ENCODE measurements around the gene TSPOAP1. TPM values are rescaled to one million over a fixed set of nuclear protein-coding genes. Genes with fewer than 3 reads are reported as not detected.

Gene TSPOAP1
- total RNA-seq, 1 experiment from 2014 or later, result not detected

DNA sequence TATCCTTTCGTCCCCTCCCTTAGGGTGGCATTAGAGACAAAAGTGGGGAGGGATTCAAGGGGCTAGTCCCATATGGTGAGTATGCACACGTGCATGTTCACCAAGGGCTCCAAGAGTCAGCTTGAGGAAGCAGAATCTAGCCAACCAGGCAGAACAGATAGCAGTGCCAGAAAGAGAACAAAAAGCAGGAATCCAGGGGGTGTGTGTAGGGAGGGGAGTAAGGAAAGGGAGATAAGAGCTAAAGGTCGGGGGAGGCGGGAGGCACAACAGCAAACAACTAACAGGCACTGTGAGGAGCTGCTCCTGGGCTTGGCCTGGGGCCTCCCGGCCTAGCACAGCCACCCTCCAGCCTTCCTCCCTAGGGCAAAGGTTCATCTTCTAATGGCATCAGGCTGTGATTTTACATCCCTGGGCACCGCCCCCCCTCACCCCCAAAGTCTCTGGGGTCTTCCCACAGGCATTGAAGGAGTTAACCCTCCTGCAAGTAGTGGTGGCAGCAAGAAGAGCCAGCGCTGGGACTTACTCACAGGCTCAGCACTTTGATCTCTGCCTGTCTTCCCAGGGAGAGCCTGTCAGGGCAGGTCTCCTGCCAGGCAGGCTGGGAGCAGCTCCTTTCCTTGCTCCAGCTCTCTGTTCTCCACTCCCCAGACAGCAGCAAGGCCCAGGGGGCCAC lies 35.8 kb upstream of the TSPOAP1 start:
- in situ Hi-C loops (cut with HindIII; ENCODE audit: low pct_unique_long_range_greater_than_20kb, low sequenced_read_pairs), result no loop called here
- no peak for DNase-seq (ENCODE audit: low read depth, low spot score)

DNA sequence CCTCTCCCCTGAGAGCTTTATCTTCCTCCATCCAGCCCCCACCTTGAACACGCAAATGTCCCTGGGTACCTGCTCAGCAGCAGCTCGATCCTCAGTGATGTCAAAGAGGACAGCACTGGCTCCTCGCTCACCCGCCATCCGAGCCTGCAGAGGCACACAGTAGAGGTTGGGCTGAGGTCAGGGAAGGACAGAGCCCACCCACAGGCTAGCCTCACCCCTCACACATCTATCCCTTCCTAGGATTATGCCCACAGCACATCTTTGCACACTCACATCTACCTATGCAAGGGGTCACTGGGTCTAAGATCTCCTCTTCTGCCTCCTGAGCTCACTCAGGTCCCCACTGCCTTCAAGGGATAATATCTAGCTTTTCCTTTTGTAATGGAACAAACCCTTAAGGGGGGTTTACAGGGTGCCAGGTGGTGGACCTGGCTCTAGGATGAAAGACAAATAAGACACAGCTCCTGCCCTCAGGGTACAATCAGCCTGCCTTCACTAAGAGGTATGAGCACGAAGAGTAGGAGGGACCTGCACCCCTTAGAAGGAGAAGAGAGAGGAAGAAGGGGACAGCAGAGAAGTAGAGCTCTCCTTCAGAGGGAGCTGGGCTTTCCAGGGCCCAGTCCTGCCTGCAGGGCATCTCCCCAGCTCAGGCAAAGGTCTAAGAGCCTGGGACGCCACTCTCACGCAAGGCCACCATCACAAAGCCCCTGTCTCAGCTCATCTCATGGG lies 35.0 kb upstream of the TSPOAP1 start:
- in situ Hi-C loops (cut with HindIII; ENCODE audit: low pct_unique_long_range_greater_than_20kb, low sequenced_read_pairs), result no loop called here

DNA sequence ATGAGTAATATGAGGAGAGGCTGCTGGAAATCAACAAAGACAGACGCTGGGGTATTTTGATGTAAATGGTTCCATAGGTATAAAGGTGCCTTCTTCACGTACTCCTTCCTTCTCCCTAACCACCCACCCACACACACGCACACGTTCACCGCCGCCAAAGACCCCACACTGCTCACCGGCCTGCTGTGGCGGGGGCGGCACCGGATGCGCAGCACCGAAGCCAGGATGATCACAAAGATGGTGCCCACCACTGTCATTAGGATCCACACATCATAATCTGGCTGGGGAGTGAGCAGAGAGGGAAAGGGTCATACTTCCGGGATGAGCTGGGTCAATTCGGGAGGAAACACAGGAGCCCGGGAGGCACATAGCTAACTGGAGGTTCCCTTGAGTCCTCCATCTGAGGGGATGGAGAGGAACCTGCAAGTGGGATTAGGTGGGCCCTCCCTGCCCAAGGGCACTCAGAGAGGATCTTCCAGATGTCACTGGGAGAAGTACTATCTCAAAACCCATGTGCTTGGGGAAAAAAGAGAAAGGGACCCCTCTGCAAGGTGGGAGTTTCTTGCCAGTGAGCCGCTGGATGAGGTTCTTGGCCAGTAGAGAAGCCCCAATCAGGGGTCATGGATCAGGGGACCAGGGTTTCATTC lies 33.9 kb upstream of the TSPOAP1 start:
- in situ Hi-C loops (cut with HindIII; ENCODE audit: low pct_unique_long_range_greater_than_20kb, low sequenced_read_pairs), result no loop called here
- DNase-seq (ENCODE audit: low read depth, low spot score), result no peak

More for the DNA sequence above, 35.0 kb upstream of the TSPOAP1 start:
- no peak for DNase-seq (ENCODE audit: low read depth, low spot score)

DNA sequence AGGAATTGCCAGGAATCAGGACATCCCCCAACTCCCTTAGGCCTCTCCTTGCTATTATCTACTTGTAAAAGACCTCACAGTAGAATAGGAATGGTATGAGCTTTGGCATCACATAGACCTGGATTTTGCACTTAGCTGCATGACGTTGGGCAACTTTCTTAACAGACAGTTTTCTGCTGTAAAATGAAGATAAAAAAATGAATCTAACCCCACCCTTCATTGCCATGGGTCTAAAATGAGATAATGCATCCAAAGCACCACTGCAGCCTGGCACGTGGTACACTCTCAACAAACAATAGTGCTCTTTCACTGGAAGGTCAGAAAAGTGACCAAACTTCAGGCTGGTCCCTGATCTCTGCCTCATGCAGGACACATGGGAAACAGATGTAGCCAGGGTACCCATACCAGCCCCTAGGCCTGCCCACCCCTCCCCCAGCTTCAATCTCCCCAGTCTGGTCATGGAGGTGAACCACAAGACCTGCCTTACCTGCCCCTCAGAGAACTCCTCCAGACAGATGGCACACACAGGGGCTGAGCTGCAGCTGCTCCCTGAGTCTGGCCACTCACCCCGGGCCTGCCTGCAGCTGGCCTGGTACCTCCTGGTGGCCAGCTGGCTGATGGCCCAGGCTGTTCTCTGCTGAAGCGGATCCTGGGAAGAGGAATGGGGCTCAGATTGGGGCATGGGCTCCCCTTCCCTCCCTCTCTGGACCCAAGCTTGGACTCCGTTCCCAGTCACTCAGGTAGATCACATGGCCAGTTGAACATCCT lies 31.9 kb upstream of the TSPOAP1 start:
- in situ Hi-C loops (cut with HindIII; ENCODE audit: low pct_unique_long_range_greater_than_20kb, low sequenced_read_pairs), result no loop called here
- DNase-seq (ENCODE audit: low read depth, low spot score), result peak; percentile 44

DNA sequence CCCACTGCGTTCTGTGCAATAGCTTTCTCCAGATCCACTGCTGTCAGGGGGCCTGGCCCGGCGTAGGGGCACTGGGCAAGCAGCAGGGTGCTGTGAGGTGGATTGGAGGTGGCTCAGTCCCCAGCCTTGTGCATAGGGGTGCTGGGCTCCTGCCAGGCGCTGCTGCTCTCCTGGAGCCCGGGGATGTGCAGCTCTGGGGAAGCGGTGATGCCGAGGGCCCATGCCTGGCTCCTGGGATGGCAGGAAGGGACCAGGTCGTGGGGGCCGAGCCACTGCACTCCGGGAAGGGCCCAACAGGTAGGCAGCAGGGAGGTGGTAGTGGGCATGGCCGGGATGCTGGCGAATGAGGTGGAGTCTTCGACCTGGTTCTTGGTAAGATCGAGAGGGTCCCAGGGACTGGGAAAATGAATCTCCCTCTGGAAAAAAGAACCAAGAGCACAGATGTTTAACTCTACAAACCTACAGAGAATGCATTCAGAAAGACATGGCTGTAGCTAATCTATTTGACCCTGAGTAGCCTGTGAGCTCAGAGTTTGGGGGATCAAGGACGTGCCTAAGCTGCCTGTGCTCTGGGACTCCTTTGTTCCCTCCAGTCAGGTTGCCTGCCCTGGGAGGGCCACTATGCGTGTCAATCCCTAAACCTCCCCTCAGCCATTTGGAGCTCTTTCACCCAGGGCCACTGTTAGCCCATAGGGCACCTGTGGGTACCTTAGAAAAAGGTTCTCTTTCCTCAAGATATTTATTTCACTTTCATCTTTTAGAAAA lies 30.0 kb upstream of the TSPOAP1 start:
- no peak for DNase-seq (ENCODE audit: low read depth, low spot score)
- in situ Hi-C loops (cut with HindIII; ENCODE audit: low pct_unique_long_range_greater_than_20kb, low sequenced_read_pairs), result no loop called here

DNA sequence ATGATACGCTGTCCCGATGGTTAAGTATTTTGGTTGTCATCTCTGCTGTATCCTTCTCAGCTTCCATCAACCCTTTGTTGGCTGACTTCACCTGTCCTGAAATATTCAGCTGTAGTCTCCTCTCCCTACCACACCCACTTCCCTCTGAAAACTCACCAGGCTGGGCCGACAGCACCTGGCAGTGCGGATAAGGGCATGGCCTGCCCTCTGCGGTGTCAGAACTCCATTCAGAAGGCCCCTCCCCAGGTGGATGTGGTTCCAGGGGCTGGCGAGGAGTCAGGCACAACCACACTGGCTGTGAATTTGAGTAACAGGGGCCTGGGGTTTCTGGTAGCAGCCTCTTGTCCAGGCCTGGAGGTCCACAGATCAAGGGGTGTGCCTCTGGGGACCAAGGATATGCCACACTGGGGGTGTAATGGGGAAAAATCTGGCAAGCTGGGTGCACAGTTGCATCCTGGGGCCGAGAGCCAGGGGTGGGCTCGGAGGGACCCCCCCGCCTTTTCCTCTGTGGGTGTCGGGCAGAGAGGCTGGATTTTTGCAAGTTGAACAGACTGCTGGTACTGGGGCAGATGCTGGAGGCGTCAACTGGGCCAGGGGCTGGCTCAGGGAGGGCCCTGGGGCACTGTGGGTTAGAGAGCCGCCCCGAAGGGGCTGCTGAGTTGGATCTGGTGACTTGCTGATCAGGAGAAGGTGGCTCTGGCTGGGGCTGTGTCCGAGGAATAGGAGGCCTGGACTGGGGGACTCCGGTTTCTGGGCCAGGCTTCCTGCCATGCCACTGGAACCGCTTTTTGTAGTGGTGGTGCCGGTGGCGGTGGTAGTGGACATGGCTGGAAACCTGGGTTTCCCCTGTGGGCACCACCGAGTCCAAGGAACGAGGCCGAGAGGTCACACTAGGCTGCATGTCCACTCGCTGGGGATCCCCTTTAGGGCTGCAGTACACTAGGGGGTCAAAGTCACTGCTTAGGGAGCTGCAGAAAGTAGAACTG lies 29.0 kb upstream of the TSPOAP1 start:
- no peak for DNase-seq (ENCODE audit: low read depth, low spot score)
- in situ Hi-C loops (cut with HindIII; ENCODE audit: low pct_unique_long_range_greater_than_20kb, low sequenced_read_pairs), result no loop called here

DNA sequence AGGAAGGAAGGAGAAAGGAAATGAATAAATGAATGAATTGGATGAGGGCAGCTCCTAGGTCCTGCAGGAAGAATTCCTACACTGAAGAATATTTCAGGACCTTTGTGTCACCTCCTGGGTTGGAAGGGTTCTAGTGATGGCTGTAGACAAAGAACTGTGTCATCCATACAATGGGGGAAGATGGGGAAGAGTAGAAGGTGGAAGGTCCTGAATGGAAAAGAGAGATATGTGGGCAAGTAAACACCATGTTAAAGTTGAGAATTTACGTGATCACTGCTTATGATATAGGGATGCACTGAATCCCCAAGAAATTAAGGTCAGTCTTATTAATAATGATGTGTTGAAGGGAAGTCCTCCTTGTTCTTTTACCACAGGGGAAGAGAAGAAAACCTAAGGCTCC lies 27.6 kb upstream of the TSPOAP1 start:
- in situ Hi-C loops (cut with HindIII; ENCODE audit: low pct_unique_long_range_greater_than_20kb, low sequenced_read_pairs), result no loop called here
- DNase-seq (ENCODE audit: low read depth, low spot score), result no peak

DNA sequence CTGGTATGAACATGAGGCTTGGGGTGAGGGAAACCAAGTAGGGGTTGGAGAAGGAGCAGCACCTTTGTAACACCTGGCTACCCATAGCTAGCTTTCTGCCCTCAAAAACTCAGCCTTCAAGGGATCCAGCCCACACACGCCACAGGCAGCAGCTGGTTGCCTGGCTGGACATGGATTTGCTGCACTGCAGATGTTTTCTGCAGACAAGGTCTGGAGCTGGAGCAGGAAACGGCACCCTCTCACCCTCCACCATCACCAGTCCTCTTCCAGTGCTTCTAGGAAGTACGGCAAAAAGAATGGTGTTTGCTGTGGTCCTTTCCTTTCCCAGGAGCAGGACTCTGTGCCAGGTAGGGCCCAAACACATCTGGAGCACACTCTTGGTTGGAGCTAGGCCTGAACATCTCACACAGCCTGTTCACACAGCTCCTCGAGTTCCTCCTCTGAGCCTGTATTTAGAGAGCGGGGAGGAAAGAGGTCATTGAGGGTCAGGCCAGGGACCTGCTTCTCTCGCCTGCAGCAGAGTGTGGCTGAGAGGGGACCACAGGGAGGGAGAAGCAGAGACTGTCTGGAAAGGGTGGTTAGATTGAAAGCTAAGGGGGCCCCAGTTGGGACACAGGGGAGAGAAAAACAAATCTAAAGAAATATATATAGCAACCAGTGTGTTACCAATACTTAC lies 26.1 kb upstream of the TSPOAP1 start:
- in situ Hi-C loops (cut with HindIII; ENCODE audit: low pct_unique_long_range_greater_than_20kb, low sequenced_read_pairs), result no loop called here
- DNase-seq (ENCODE audit: low read depth, low spot score), result no peak

DNA sequence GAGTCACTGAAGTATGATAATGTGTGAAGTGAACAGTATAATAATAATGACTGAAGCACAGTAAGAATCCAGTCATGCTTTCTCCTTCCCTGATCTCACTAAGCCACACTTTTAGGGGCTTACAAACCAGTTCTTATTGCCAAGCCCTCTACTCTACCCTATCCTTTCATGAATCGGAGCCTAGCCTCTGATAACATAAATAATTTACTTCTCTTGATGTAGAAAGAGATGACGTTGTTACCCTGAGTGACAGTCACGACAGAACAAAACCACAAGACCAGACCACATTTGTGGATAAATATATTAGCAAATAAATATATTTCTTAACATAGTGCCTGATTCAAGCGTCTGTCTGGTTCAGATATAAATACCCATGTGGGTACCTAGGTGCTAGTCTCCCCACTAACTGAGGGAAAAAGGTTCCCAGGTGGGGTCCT lies 24.8 kb upstream of the TSPOAP1 start:
- in situ Hi-C loops (cut with HindIII; ENCODE audit: low pct_unique_long_range_greater_than_20kb, low sequenced_read_pairs), result no loop called here
- DNase-seq (ENCODE audit: low read depth, low spot score), result no peak

DNA sequence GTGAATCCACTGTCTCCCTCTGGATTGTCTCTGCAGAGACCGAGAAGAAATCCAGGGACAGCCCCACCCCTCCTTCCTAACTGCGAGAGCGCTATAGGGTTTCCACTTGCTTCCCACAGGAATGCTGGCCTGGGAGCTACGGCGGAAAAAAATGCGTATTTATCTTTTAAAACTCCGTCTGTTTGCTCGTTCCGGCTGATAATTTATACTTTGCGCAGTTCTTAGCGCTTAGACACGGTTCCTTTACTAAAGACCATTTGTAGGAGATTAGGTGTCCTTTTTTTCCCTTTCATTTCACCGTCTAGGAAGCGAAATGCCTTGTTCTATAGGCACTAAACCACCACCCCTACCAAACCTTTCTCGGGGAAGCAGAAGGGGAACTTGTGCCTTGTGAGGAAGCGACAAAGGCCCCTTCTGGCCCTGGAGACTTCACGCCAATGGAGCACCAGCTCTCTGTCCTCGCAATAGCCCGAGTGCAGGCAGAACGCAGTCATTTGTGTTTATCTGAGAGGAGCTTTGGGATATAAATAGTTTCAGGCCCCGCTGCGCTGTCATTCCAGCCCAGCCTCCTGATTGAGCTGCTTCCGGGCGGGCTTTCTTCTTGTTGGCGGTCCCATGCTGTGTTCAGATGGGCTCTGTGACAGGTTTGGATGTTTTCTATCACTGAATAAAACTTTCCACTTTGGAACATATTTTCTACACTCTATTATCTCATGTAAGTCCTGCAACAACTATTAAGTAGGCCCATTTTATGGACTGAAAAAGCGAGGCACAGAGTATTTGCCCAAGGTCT lies 24.2 kb upstream of the TSPOAP1 start:
- in situ Hi-C loops (cut with HindIII; ENCODE audit: low pct_unique_long_range_greater_than_20kb, low sequenced_read_pairs), result no loop called here
- peak; percentile 28 for DNase-seq (ENCODE audit: low read depth, low spot score)

DNA sequence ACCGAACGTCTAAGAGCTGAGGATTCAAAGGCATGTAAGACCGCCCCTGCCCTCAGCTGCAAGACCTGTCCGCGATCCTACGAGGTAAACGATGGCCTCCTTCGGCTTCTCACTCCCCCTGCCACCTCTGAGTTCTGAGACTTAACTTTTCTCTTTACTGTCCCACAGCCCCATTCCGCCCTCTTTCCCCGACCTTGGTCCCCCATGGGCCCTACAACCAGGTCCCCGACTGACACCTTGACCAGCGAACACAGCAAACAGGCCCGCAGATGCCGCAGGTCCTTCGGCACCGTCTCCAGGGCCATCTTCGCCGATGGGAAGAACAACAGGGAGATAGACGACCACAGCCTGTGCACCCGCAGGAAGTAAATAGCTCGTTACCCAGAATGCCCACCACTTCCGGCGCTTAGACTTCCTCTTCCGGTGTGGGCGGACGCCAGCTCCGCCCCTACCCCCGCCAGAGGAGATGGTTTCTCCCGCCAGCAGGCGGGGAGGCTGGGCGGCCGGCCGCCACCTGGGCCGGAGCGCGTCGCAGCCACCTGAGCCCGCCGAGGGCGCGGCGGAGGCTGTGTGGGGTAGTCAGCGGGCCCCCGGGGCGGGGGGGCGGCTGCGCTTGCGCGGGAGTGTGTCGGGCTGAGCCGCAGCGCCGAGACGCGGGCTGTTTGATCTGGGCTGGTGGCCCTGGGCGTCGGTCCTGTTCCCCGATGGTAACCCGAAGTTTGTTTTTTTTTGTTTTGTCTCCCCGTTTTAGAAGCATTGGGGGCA lies 23.4 kb upstream of the TSPOAP1 start, which contains the start of gene SUPT4H1:
Gene SUPT4H1, minus strand, starts transcription at position 371 of the 765 bp plus-strand sequence. Its CDS starts 66 bp downstream, at position 305.
- DNase-seq (ENCODE audit: low read depth, low spot score), result peak; percentile 95
- in situ Hi-C loops (cut with HindIII; ENCODE audit: low pct_unique_long_range_greater_than_20kb, low sequenced_read_pairs), result no loop called here

DNA sequence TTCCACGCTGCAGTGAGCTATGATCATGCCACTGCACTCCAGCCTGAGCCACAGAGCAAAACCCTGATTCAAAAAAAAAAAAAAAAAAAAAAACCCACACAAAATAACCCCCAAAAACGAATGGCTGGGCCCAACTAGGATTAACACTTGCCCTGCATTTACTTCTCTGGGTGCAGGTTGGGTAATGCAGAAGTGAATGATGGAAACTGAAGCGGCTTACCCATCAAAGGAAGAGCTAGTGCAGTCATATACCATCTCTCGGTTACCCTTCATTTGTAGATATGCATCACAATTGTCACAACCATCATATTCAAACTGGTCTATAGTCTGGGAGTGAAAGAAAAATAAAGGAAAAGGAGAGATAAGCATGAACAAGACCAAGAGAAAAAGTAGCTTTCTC lies 22.6 kb upstream of the TSPOAP1 start:
- DNase-seq (ENCODE audit: low read depth, low spot score), result no peak
- in situ Hi-C loops (cut with HindIII; ENCODE audit: low pct_unique_long_range_greater_than_20kb, low sequenced_read_pairs), result no loop called here

DNA sequence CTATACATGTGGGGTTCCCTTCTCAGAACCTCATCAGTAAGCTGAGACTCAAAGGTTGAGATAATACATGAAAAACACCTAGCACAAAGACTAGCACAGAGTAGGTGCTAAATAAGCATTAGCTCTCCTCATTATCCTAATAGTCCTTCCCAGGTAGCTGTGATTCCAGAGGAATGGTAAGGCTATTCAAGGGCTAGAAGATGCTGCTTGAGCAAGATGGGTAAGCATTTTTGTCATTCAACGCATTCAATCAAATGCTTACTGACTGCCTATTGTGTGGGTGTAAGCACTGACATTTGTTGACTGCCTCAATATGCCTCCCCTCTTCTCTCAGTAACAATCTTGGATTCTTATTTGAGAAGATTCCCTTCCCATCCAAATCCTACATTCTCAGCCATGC lies 19.4 kb upstream of the TSPOAP1 start:
- DNase-seq (ENCODE audit: low read depth, low spot score), result no peak
- in situ Hi-C loops (cut with HindIII; ENCODE audit: low pct_unique_long_range_greater_than_20kb, low sequenced_read_pairs), result no loop called here

DNA sequence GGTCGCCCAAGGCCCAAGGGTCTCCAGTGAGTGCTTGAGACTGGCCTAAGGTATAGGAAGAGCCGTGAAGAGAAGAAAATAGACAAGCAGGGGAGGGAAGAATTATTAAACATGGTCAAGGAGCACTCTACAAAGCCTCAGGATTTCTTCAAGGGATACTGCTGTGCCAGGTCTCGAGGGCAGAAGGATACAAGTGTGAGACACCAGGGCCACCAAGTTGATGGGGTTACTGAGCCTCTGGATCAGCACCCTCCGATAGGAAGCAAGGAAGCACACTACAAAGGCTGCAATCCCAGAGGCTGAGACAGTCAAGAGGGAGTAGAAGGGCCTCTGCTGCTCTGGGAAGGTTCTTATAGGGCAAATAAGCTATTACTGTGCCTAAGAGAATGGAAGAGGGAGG lies 16.9 kb upstream of the TSPOAP1 start:
- in situ Hi-C loops (cut with HindIII; ENCODE audit: low pct_unique_long_range_greater_than_20kb, low sequenced_read_pairs), result no loop called here
- DNase-seq (ENCODE audit: low read depth, low spot score), result no peak
